IPS-11a (cell line): ENCODE data around the gene POLG.

ENCODE experiments used
- H3K4me3 ChIP-seq: one replicate; pipeline ENCODE4 v1.5.1; 2013; ENCODE audit warnings: low read depth, low read length, control low read depth

The POLG gene

GRCh38 chr15:89370120-89370977 lies 35.7 kb upstream of the POLG start:
- H3K4me3 ChIP-seq: no peak overlapping the region

GRCh38 chr15:89369341-89369947 lies 34.8 kb upstream of the POLG start:
- H3K4me3 ChIP-seq: no peak overlapping the region

- no peak overlapping the region for H3K4me3 ChIP-seq
These were observed 34.1 kb upstream of the POLG start for GRCh38 chr15:89368566-89369223.

GRCh38 chr15:89367485-89368451 lies 33.1 kb upstream of the POLG start:
- no peak overlapping the region for H3K4me3 ChIP-seq

GRCh38 chr15:89366656-89367393 lies 32.2 kb upstream of the POLG start:
- H3K4me3 ChIP-seq: no peak overlapping the region

GRCh38 chr15:89365462-89366065 lies 30.9 kb upstream of the POLG start:
- no peak overlapping the region for H3K4me3 ChIP-seq

GRCh38 chr15:89364741-89365450 lies 30.3 kb upstream of the POLG start:
- H3K4me3 ChIP-seq: no peak overlapping the region

GRCh38 chr15:89364341-89364740 lies 29.7 kb upstream of the POLG start:
- no peak overlapping the region for H3K4me3 ChIP-seq

- H3K4me3 ChIP-seq: no peak overlapping the region
These were observed 29.1 kb upstream of the POLG start for GRCh38 chr15:89363770-89364169.

- no peak overlapping the region for H3K4me3 ChIP-seq
These were observed 28.5 kb upstream of the POLG start for GRCh38 chr15:89363133-89363532.

GRCh38 chr15:89362203-89363101 lies 27.8 kb upstream of the POLG start:
- H3K4me3 ChIP-seq: no peak overlapping the region

- no peak overlapping the region for H3K4me3 ChIP-seq
These were observed 27.0 kb upstream of the POLG start for GRCh38 chr15:89361451-89362202.

GRCh38 chr15:89360294-89360971 lies 25.8 kb upstream of the POLG start:
- no peak overlapping the region for H3K4me3 ChIP-seq

GRCh38 chr15:89359471-89360293 lies 25.1 kb upstream of the POLG start:
- H3K4me3 ChIP-seq: no peak overlapping the region

GRCh38 chr15:89358755-89359439 lies 24.3 kb upstream of the POLG start:
- H3K4me3 ChIP-seq: peak overlapping the region; percentile 27

GRCh38 chr15:89358435-89358754 lies 23.8 kb upstream of the POLG start:
- no peak overlapping the region for H3K4me3 ChIP-seq
